HG02571 (cell line): Measurements from ENCODE around the gene SNCG.
"Not testable (repeated sequence)": the region's sequence is repeated elsewhere in the genome, so short reads cannot be mapped to it uniquely, and the experiment has no call there.

ENCODE experiments used
- ATAC-seq: cut with Tn5 transposase; IDR thresholded peaks from one replicate; pipeline ENCODE4 v1.9.1; 2021; ENCODE audit warnings: mild to moderate bottlenecking, moderate library complexity; ENCODE audit not compliant: unreplicated experiment

SNCG gene

DNA sequence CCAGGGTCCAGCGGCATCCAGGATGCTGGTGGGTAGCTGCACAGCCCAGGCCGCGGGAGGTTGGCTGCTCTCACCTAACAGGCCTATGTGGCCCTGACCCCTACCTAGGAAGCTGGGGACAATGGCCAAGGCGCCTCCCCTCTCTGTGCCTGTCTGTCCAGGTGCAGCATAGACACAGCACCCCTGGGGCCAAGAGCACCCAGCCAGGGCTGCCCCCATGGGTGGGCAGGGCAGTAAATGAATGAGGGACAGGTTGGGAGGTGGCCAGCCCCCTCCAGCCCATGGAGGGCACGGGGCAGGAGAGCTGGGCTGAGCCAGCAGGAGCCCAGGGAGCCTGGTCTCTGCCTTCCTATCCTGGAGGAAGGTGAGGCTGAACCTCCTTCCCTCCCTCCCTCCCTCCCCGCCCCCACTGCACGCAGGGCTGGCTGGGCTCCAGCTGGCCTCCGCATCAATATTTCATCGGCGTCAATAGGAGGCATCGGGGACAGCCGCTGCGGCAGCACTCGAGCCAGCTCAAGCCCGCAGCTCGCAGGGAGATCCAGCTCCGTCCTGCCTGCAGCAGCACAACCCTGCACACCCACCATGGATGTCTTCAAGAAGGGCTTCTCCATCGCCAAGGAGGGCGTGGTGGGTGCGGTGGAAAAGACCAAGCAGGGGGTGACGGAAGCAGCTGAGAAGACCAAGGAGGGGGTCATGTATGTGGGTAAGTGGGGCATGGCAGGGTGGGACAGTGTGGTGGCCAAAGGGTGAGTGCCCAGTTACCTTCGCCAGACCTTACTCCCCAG is at the start of gene SNCG:
Gene SNCG, plus strand, starts transcription at position 484 of the 785 bp plus-strand sequence. Its CDS starts 99 bp downstream, at position 583.
- ATAC-seq, result no peak

DNA sequence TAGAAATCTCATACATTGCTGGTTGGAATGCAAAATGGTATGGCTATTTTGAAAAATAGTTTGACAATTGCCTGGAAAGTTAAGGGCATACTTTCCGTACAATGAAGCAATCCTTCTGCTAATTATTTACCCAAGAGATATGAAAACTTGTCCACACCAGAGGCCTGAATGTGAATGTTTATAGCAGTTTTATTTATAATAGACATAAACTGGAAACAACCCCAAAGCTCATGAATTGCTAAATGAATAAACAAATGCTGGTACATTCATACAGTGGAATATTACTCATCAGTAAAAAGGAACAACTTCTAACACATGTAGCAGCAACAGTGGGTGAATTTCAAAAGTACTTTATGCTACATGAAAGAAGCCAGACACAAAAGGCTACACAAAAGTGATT is 43.7 kb upstream of the SNCG start:
- no peak for ATAC-seq

DNA sequence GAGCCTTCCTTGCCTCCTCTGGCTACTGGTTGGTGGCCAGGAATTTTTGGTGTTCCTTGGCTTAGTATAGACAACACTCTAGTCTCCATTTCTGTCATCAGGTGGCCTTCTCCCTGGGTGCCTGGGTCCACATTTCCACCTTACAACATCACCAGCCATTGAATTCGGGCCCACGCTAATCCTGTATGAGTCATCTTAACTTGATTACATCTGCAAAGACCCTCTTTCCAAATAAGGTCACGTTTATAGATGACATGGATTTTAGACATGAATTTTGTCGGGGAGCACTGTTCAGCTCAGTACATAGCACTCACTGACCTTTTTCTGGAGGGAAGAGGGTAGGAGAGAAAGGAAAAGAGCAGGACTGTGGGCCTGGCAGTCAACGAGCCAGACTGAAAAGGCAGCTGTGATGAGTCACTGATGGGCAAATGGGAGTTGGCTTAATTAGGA is 40.4 kb upstream of the SNCG start:
- ATAC-seq, result no peak

DNA sequence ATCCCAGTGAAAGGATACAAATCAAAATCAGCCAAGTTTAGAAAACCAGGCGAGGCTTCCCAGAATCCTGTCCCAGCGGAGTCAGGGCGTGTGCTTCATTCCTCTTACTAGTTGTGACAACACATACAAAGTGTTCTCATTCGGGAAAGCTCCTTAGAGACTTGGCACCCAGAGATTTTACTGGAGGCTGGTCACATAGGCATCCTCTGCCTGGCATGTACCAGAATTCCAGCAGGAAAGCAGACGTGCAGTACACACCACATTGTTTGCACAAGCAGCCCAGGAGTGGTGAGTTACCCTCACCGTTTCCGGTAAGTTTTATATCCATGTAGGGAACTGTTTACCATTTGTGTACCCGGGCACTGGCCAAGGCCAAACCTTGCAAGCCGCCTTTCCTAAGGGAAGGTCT is 35.8 kb upstream of the SNCG start:
- no peak for ATAC-seq

DNA sequence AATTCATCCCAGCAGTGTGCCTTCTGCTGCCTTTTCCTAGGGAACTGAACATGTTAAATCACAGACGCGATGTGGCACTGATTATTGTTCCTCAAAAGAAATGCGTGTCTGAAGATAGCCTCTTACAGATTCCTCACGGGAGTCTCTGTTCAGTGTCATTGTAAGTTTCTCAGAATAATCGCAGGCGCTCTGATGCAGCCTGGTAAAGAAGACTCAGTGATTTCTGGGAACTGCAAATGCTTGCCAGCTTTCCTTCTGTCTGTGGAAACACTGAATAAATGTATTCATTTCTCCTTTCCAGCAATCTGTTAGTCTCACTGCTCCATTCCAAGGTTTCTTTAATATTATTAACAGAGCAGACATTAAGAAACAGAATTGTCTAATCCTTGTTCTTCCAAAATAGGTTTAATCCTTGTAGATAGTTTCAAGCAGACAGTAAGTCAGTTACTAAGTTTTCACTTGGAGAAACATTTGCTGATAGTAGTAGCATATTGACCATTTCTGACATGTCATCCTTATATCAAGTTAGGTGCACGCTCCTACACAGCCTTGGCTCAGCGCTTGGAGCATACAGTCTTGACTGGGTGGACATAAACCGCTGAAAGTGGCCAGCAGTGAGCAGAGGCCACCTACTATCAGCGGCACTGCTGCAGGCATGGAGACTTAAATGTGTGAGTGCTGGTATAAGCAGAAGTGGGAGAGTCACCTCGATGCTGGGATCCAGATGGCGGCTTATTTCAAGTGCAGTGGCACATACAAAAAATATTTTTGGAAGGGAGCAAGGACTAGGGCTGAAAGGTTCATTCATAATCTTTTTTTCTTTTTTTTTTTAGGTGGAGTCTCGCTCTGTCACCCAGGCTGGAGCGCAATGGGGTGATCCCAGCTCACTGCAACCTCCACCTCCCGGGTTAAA is 28.7 kb upstream of the SNCG start:
- ATAC-seq, result no peak

DNA sequence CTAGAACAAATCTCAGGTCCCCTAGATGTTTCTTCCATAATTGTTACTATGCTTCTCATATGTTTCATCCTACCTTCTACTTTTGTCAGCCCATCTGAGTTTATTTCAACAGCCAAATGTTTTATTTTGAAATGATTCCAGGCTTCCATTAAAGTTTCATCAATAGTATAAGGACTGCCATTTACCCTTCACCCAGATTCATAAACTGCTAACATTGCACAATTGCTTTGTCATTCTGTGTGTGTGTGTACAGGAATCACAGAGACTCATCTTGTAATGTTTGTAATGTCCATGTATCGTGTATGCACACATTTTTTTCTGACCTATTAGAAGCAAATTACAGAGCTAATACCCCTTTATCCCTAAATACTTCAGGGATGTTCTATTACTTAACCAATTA is 26.5 kb upstream of the SNCG start:
- ATAC-seq, result no peak

DNA sequence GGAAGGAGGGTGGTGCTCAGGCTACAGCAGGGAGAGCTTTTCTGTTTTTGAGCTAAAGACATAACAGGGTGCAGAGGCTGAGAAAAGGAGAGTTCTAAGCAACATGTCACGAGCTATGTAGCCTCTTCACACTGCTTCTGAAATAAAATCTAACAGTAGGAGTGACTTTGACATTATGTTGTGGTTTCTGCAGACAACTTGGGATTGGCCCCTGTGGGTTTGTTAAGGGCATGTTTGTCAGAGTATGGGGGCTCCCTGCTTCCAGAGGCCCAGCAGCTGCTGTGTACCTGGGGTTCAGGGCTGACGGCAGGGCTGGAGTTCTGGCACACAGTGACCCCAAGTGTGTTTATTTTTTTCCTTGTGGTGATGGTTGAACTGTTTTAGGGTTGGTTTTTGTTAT is 25.7 kb upstream of the SNCG start:
- no peak for ATAC-seq

DNA sequence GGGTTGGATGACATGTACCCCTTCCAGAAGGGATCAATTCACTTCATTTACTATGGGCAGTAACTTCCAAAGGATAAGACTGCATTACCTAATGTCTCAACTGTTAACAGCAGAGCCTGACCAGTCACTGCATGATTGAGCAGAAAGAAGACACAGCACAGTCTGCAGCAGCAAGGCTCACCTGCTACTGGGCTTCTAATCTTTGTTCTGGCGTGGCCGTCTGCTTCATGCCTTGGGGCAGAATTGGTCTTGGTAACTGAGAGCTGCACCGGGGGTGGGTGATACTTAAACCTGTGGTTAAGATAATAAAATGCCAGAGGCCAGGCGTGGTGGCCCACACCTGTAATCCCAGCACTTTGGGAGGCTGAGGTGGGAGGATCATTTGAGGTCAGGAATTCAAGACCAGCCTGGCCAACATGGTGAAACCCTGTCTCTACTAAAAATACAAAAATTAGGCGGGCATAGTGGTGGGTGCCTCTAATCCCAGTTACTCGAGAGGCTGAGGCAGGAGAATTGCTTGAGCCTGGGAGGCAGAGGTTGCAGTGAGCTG is 24.2 kb upstream of the SNCG start:
- not testable (repeated sequence) for ATAC-seq

DNA sequence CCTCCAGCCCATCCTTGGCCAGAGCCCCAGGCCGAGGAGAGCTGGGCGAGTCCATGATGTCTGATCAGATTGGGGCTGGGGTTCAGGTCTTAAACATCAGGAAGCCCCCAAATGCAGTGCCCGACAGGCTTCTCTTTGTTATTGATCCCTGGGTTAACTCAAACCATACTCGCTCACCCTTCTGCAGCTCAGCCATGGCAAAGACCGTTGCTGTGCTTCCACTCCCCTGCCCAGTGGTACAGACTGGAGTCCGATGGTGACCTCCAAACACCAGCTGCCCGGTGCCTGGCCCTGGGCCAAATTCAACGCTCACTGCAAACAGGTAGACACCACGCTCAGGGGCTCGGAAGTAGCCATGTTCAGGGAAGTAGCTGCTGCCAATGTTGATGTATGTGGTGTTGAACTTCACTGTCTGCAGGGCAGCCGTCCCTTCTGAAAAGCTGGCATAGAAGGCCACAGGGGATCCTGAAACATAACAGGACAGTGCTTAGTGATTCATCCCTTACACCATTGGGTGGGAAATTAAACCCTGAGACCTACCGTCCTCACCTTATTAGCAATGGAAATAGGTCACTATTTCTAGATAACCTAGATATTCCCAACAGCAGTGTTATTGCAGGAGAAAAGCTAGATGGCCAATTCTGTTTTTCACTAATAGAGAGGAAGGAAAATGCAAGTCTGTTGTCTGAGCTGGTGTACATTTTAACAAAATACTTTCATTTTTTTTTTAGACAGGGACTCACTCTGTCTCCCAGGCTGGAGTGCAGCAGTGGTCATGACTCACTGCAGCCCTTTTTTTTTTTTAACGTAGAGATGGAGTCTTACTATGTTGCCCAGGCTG is 21.5 kb upstream of the SNCG start:
- ATAC-seq, result no peak

DNA sequence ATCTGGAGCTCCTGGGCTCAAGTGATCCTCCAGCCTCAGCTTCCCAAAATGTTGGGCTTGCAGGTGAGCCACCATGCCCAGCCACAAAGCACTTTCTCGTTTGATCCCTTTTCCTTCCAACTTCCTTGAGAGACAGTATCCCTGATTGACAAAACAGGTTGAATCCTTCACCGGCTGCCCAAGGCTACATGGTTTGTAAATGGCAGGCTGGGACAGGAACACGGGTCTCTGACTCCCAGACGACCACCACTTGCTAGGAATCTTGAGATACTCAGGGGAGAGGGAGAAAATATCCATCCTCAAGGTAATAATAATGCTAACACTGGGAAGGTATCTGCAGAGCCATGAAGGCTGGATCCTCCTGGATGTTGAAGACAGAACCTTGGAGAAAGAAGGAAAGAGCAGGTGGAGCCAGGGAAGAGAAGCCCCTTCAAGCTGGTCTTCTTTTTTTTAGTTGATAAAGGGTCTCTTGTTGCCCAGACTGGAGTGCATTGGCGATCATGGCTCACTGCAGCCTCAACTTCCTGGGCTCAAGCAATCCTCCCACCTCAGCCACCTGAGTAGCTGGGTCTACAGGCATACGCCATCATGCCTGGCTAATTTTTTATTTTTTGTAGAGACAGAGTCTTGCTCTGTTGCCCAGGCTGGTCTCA is 20.8 kb upstream of the SNCG start:
- no peak for ATAC-seq

DNA sequence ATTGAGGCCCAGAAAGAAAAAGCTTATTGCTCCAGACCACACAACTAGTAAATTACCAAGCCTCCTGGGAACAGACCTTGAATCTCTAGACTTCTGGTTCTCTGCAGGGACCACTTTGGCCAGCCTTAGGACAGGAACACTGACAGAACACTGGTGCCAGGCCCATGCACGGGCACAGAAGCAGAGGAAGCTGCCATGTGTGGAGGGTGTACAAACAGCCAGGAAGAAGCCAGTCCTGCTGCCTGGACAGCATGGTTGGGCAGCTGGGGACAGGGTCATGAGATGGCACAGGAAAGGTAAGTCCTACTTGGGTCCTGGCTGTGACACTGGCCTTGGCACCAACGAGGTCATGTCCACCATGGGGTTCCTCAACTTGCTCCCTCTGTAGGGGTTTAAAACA is 20.1 kb upstream of the SNCG start:
- ATAC-seq, result no peak

DNA sequence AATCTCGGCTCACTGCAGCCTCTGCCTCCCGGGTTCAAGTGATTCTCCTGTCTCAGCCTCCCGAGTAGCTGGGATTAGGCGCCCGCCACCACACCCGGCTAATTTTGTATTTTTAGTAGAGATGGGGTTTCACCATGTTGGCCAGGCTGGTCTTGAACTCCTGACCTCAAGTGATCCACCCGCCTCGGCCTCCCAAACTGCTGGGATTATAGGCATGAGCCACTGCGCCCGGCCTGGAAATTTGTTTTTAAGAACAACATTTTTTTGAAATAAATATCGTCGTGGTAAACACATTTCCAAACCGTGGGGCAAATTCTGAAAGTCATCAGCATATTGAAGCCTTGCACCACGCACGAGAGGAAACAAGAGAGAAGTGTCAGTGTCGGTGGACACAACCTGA is 18.3 kb upstream of the SNCG start:
- ATAC-seq, result not testable (repeated sequence)

DNA sequence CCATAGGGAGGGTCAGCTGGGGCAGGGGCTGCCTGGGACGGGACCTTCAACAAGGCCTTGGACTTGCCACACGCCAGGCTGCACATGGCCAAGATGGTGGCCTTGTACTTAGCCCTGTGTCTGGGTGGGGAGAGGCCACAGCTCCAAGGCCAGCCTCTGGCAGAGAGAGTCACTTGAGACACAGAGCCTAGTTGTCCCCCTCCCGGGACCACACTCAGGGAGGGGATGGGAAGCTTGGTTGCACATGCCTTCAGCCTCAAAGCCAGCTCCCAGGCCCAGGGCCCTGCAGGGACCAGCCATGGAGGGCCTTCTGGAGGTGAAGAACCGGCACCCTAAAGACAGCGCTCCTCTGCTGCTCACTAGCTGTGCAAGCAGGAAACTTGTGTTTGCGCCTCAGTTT is 17.7 kb upstream of the SNCG start:
- no peak for ATAC-seq

DNA sequence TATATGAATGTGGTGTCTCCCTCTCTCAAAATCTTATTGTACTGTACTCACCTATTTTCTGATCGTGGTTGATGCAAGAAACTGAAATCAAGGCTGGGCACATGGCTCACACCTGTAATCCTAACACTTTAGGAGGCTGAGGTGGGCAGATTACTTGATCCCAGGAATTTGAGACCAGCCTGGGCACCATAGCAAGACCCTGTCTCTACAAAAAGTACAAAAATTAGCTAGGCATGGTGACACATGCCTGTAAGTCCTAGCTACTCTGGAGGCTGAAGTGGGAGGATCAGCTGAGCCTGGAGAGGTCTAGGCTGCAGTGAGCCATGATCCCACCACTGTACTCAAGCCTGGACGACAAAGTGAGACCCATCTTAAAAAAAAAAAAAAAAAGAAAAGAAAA is 17.0 kb upstream of the SNCG start:
- ATAC-seq, result no peak

DNA sequence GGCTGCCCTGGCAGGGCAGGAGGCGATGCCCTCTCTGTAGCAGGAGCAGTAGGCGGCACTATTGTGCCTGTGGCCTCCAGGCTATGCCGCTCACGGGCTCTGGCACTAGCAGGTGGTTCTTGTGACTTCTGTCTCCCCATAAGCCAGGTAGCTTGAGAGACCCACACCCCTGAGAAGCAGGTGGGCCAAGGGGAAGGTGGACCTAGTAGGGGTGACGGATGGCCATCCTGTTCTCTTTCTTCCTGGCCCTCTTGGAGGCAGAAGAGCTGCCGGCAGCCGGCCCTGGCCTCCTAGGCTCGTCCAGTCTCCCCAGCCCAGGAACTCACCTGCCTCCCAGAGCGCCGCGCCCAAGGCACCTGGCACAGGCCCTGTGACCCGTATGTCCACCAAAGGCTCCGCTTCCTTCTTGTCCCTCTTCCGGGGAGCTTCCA is 16.4 kb upstream of the SNCG start:
- no peak for ATAC-seq

DNA sequence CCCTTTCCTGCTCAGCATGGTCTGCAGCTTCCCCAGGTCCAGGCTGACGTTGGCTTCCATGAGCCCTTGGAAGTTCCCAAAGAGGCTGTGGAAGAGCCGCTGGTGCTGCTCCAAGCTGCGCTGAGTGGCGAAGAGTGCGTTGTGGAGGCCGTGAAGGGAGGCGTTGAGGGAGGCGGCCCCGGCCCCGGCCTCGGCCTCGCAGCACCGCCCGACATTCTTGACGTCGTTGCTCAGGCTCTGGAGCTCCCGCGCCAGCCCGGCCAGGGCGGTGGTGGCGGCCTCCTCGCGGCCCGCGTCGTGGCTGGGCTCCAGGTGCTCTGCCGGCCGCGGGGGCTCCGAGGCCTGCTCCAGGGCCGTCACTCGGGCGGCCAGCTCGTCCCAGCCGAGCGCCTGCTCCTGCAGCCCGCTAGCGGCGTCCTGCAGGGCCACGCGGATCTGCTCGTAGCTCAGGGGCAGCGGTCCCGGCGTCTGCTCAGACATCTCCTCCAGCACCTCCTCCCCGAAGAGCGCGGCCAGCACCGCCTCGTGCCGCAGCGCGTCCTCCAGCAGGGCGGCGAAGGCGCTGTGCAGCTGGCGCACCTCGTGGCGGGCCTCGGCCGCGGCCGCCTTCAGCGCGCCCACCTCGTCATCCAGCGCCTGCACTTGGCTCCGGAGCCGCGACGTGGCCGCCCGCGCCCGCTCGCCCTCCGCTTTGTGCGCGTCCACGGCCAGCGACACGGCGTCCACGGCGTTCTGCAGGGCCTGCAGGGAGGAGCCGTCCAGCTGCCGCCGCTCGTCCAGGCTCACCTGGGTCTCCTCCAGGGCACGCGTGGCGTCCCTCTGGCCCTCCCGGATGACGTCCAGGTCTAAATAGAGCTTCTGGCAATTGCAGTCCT is 15.7 kb upstream of the SNCG start:
- no peak for ATAC-seq

DNA sequence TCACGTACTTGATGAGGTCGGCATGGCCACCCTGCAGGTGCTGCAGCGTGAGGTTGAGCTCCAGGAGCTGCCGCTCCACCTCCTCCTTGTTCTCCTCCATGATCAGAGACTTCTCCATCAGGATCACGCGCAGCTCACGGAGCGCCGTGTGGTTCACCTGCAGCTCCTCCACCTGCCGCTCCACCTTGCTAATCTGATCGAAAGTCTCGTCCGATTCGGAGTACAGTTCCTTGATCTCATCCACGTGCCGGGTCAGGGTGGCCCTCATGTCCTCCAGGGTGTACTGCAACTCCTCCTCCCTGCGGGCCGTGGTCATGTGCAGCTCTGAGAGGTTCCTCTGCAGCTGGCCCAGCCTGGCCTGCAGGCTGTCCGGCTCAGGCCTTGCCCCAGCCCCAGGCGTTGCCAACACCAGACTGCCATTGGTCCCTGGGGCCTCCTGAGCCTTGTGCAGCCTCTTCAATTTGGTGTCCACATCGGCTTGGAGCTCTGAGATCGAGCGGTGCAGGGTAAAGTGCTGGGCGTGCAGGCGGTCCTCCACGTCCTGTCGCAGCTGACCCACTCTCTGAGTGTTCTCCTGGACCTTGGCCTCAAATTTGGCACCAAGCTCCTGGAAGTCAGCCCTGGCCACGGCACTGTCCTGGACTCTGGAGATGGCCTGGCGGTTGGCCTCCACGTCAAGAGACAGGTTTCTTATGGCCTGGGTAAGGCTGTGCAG is 14.9 kb upstream of the SNCG start:
- no peak for ATAC-seq

DNA sequence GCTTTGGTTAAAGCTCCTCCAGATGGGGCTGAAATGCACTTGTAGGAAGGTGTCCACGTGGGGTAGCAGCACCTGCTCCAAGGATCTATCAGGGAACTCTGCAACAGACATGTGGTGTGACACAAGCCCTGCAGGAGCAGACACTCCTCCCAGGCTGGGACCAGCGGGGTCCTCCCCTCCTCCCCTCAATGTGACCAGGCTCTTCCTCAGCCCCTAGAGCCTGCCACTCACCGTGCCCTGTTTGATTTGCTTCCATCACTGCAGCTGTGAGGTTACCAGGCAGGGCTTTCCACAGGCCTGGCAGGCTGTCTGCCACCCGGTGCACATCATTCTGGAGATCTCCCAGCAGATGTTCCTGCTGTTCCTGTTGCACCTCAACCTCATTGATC is 14.4 kb upstream of the SNCG start:
- no peak for ATAC-seq

DNA sequence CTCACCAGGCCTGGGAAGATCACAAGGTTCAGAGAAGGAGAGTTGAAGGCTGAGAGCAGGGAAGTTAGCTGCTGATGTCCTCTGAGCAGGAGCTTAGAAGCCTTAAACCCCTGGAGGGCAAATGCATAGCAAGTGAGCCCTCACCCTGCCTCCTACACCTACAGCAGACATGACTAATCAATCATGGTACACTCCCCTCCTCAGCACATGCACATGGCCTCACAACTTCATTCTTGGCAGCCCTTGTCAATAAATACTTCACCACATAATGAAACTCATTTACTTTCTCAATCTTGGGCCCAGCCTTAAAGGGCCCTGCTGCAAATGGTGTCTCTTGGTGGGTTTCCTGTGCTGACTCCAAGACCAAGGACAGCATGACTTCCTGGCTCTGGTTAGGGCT is 13.9 kb upstream of the SNCG start:
- ATAC-seq, result no peak
